Neural cell (in vitro differentiated cells): Measurements from ENCODE around the gene VHLL. TPM values are rescaled to one million over a fixed set of nuclear protein-coding genes. Genes with fewer than 3 reads are reported as not detected.

ENCODE experiments used
- H2AFZ ChIP-seq: fragments of 200-600, 300-800 bp; sonication (generic), shearing (Covaris generic); 2 replicates; pipeline ENCODE4 v1.6.0; 2014; ENCODE audit warnings: low read depth, mild to moderate bottlenecking, antibody characterized with exemption, low read length, moderate library complexity
- H3F3A ChIP-seq: fragments of 200-600 bp; shearing (Covaris generic); 2 replicates; pipeline ENCODE4 v1.6.1; 2016; ENCODE audit warnings: mild to moderate bottlenecking, moderate library complexity, mixed read lengths, antibody characterized with exemption, low read length; ENCODE audit not compliant: insufficient read depth, poor library complexity, severe bottlenecking
- H3K27ac ChIP-seq: fragments of 200-600, 300-800 bp; sonication (generic), shearing (Covaris generic); 2 replicates; pipeline ENCODE4 v1.5.1; 2014; ENCODE audit warnings: mild to moderate bottlenecking, low read length, moderate library complexity
- H3K27me3 ChIP-seq: fragments of 300-800, 200-600 bp; sonication (generic), shearing (Covaris generic); 2 replicates; pipeline ENCODE4 v1.6.0; 2014; ENCODE audit warnings: mild to moderate bottlenecking, low read depth, low read length, moderate library complexity; ENCODE audit not compliant: insufficient read depth
- H3K36me3 ChIP-seq: fragments of 300-800, 200-600 bp; sonication (generic), shearing (Covaris generic); 2 replicates; pipeline ENCODE4 v1.5.1; 2014; ENCODE audit warnings: mild to moderate bottlenecking, antibody characterized with exemption, low read length, moderate library complexity; ENCODE audit not compliant: insufficient read depth
- H3K4me2 ChIP-seq: fragments of 300-800, 200-600 bp; sonication (generic), shearing (Covaris generic); 2 replicates; pipeline ENCODE4 v1.6.0; 2014; ENCODE audit warnings: mild to moderate bottlenecking, low read length
- H3K4me3 ChIP-seq: fragments of 300-800, 200-600 bp; sonication (generic), shearing (Covaris generic); 2 replicates; pipeline ENCODE4 v1.5.1; 2014; ENCODE audit warnings: mild to moderate bottlenecking, low read length, moderate library complexity
- H3K79me2 ChIP-seq: fragments of 200-600 bp; shearing (Covaris generic); replicated peaks from 2 replicates; pipeline ENCODE4 v1.6.0; 2014; ENCODE audit warnings: mild to moderate bottlenecking, low read length, moderate library complexity; ENCODE audit not compliant: insufficient read depth
- H3K9ac ChIP-seq: fragments of 300-800, 200-600 bp; sonication (generic), shearing (Covaris generic); 2 replicates; pipeline ENCODE4 v1.6.1; 2016; ENCODE audit warnings: mild to moderate bottlenecking, low read length, mixed read lengths
- H3K9me2 ChIP-seq: fragments of 200-600 bp; shearing (Covaris generic); 2 replicates; pipeline ENCODE4 v1.6.1; 2016; ENCODE audit warnings: mild to moderate bottlenecking, low read length, mixed read lengths; ENCODE audit not compliant: insufficient read depth
- H3K9me3 ChIP-seq: fragments of 200-600, 300-800 bp; sonication (generic), shearing (Covaris generic); 2 replicates; pipeline ENCODE4 v1.6.1; 2016; ENCODE audit warnings: mild to moderate bottlenecking, mixed run types, low read length, moderate library complexity, mixed read lengths
- H4K20me1 ChIP-seq: fragments of 200-600 bp; shearing (Covaris generic); 2 replicates; pipeline ENCODE4 v1.6.1; 2016; ENCODE audit warnings: mild to moderate bottlenecking, mixed run types; ENCODE audit not compliant: insufficient read depth
- EP300 ChIP-seq: fragments of 450-650 bp; conservative IDR thresholded peaks from 2 replicates; pipeline ENCODE4 v1.6.1; 2014; ENCODE audit warnings: antibody characterized with exemption, mild to moderate bottlenecking, moderate library complexity; ENCODE audit not compliant: poor library complexity, severe bottlenecking
- EZH2 ChIP-seq: fragments of 200-600, 300-800 bp; shearing (Covaris generic), sonication (generic); IDR thresholded peaks from 2 replicates; pipeline ENCODE4 v1.6.1; 2014; ENCODE audit warnings: antibody characterized with exemption, low read length, borderline replicate concordance, mild to moderate bottlenecking; ENCODE audit not compliant: insufficient read depth, poor library complexity, severe bottlenecking
- MXI1 ChIP-seq: fragments of 450-650 bp; conservative IDR thresholded peaks from 2 replicates; pipeline ENCODE4 v1.6.1; 2014; ENCODE audit warnings: antibody characterized with exemption, mild to moderate bottlenecking; ENCODE audit not compliant: poor library complexity, severe bottlenecking
- POLR2AphosphoS5 ChIP-seq: IDR thresholded peaks from 2 replicates; pipeline ENCODE4 v1.6.1; 2012
- RAD21 ChIP-seq: fragments of 450-650 bp; conservative IDR thresholded peaks from 2 replicates; pipeline ENCODE4 v1.6.1; 2014; ENCODE audit warnings: antibody characterized with exemption, mild to moderate bottlenecking, moderate library complexity
- SMC3 ChIP-seq: fragments of 450-650 bp; conservative IDR thresholded peaks from 2 replicates; pipeline ENCODE4 v1.6.1; 2014; ENCODE audit warnings: antibody characterized with exemption, mild to moderate bottlenecking, moderate library complexity; ENCODE audit not compliant: poor library complexity
- TAF1 ChIP-seq: IDR thresholded peaks from 2 replicates; pipeline ENCODE4 v1.6.1; 2012; ENCODE audit warnings: low read depth
- polyA plus RNA-seq: library from polyadenylated mRNA; depleted of rRNA; stranded (reverse); fragments of >200 nt; gene quantifications from 2 replicates; pipeline ENCODE4 v1.2.3, GENCODE V29; 2014
- TF ChIP-seq, protein P1 (sequence below): fragments of 450-650 bp; IDR thresholded peaks from 2 replicates; pipeline ENCODE4 v1.5.1; 2014; ENCODE audit warnings: antibody characterized with exemption, mild to moderate bottlenecking, moderate library complexity; ENCODE audit not compliant: poor library complexity, severe bottlenecking
- TF ChIP-seq, protein P2 (sequence below): IDR thresholded peaks from 2 replicates; pipeline ENCODE4 v1.6.1; 2012; ENCODE audit warnings: borderline replicate concordance

Gene VHLL
- polyA plus RNA-seq, 1 donor from 2014 or later, result 1.8 TPM

DNA sequence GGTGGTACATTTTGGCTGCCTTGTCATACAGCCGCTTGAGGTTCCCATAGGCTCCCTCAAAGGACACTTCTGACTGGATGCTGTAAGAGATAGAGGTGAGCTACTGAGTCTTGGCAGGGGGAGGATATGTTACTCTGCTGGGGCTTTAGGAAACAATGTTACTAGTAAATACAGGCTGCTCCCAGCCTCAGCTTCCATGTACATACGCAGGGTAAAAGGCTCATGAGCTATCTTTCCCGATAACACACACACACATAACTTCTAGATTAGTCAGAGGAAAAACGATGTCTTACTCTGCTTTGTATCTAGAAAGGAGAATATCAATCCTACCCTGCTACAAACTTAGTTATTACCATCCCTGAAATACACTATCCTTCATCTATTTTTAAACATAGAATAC lies 30.8 kb downstream of the VHLL start:
- Histone ChIP-seq H3F3A (no peaks in the 10 kb centered on the region), H3K9me2 (no peaks in the 10 kb centered on the region), H3K79me2 (no peaks in the 10 kb centered on the region), H3K36me3 (peaks cover 4% of the 10 kb centered on the region), H3K4me3 (no peak overlapping the region), H3K9ac (no peak overlapping the region), H2AFZ (no peak overlapping the region), H3K27me3 (no peaks in the 10 kb centered on the region), H3K9me3 (no peaks in the 10 kb centered on the region), H3K27ac (no peak overlapping the region), H4K20me1 (no peaks in the 10 kb centered on the region), H3K4me2 (no peak overlapping the region)
- TF ChIP-seq, protein P1, sequence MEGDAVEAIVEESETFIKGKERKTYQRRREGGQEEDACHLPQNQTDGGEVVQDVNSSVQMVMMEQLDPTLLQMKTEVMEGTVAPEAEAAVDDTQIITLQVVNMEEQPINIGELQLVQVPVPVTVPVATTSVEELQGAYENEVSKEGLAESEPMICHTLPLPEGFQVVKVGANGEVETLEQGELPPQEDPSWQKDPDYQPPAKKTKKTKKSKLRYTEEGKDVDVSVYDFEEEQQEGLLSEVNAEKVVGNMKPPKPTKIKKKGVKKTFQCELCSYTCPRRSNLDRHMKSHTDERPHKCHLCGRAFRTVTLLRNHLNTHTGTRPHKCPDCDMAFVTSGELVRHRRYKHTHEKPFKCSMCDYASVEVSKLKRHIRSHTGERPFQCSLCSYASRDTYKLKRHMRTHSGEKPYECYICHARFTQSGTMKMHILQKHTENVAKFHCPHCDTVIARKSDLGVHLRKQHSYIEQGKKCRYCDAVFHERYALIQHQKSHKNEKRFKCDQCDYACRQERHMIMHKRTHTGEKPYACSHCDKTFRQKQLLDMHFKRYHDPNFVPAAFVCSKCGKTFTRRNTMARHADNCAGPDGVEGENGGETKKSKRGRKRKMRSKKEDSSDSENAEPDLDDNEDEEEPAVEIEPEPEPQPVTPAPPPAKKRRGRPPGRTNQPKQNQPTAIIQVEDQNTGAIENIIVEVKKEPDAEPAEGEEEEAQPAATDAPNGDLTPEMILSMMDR, result no peak

- no peak overlapping the region for H3K9ac ChIP-seq
- no peaks in the 10 kb centered on the region for H3K9me2 ChIP-seq
- no peaks in the 10 kb centered on the region for H4K20me1 ChIP-seq
- H3K36me3 ChIP-seq, result peaks cover 4% of the 10 kb centered on the region
- H3K4me2 ChIP-seq, result no peak overlapping the region
- no peak overlapping the region for H2AFZ ChIP-seq
- no peak overlapping the region for H3K4me3 ChIP-seq
- H3K27me3 ChIP-seq, result no peaks in the 10 kb centered on the region
- H3F3A ChIP-seq, result no peaks in the 10 kb centered on the region
- no peak overlapping the region for H3K27ac ChIP-seq
- no peaks in the 10 kb centered on the region for H3K79me2 ChIP-seq
- TF ChIP-seq SMC3, result no peak
- no peak for TF ChIP-seq EZH2
- TF ChIP-seq MXI1, result no peak
- TF ChIP-seq EP300, result no peak
- no peak for TF ChIP-seq RAD21
- no peak for TF ChIP-seq TAF1
- TF ChIP-seq, protein P2, sequence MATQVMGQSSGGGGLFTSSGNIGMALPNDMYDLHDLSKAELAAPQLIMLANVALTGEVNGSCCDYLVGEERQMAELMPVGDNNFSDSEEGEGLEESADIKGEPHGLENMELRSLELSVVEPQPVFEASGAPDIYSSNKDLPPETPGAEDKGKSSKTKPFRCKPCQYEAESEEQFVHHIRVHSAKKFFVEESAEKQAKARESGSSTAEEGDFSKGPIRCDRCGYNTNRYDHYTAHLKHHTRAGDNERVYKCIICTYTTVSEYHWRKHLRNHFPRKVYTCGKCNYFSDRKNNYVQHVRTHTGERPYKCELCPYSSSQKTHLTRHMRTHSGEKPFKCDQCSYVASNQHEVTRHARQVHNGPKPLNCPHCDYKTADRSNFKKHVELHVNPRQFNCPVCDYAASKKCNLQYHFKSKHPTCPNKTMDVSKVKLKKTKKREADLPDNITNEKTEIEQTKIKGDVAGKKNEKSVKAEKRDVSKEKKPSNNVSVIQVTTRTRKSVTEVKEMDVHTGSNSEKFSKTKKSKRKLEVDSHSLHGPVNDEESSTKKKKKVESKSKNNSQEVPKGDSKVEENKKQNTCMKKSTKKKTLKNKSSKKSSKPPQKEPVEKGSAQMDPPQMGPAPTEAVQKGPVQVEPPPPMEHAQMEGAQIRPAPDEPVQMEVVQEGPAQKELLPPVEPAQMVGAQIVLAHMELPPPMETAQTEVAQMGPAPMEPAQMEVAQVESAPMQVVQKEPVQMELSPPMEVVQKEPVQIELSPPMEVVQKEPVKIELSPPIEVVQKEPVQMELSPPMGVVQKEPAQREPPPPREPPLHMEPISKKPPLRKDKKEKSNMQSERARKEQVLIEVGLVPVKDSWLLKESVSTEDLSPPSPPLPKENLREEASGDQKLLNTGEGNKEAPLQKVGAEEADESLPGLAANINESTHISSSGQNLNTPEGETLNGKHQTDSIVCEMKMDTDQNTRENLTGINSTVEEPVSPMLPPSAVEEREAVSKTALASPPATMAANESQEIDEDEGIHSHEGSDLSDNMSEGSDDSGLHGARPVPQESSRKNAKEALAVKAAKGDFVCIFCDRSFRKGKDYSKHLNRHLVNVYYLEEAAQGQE, result no peak
- TF ChIP-seq, protein P1, result no peak
- TF ChIP-seq POLR2AphosphoS5, result no peak
- no peaks in the 10 kb centered on the region for H3K9me3 ChIP-seq
These were observed 33.1 kb downstream of the VHLL start for GRCh38 chr1:156266051-156266450.
